Vagina (tissue), 2 donors: ENCODE results near the gene CFAP46.

Experiments
- POLR2A ChIP-seq, 2 donors: fragments of 450-650 bp; IDR thresholded peaks; one replicate each; pipeline ENCODE4 v1.6.1; 2017; ENCODE audit warnings: antibody characterized with exemption in 2 of 2, mild to moderate bottlenecking in 2 of 2, moderate library complexity in 2 of 2
- TF ChIP-seq, protein P1 (sequence below), 3 experiments: fragments of 450-650 bp in 2 of 3; fragments of 200-600 bp in 1 of 3; sonication (generic) in 1 of 3; IDR thresholded peaks; one replicate each; pipeline ENCODE4 v1.5.1; 2017 to 2019; ENCODE audit warnings: antibody characterized with exemption in 3 of 3, mild to moderate bottlenecking in 2 of 3, moderate library complexity in 2 of 3

DNA sequence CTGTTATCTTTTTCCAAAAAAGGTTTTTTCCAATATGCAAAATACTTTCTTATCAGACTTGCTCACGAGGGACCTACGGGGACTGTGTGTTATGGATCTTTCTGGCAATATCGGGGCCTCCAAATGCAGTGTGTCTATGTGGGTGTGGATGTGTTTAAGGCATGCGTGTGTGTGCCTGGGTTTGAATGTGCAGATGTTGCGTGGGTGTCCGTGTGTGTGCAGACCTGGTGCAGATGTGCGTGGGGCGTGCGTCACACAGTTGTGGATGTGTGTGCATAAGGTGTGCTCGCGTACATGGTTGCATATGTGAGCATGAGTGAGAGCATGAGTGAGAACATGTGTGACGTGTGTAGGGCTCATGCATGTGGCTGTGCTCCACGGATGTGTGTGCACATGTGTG is 176.1 kb downstream of the CFAP46 start:
- TF ChIP-seq, protein P1, sequence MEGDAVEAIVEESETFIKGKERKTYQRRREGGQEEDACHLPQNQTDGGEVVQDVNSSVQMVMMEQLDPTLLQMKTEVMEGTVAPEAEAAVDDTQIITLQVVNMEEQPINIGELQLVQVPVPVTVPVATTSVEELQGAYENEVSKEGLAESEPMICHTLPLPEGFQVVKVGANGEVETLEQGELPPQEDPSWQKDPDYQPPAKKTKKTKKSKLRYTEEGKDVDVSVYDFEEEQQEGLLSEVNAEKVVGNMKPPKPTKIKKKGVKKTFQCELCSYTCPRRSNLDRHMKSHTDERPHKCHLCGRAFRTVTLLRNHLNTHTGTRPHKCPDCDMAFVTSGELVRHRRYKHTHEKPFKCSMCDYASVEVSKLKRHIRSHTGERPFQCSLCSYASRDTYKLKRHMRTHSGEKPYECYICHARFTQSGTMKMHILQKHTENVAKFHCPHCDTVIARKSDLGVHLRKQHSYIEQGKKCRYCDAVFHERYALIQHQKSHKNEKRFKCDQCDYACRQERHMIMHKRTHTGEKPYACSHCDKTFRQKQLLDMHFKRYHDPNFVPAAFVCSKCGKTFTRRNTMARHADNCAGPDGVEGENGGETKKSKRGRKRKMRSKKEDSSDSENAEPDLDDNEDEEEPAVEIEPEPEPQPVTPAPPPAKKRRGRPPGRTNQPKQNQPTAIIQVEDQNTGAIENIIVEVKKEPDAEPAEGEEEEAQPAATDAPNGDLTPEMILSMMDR (IDR thresholded peaks at IDR 0.05), result no peak
- no peak for TF ChIP-seq POLR2A (IDR thresholded peaks at IDR 0.05)
